ENCODE results near the gene CCDC51.
"Not testable (repeated sequence)": the region's sequence is repeated elsewhere in the genome, so short reads cannot be mapped to it uniquely, and the experiment has no call there.

CCDC51 gene

DNA sequence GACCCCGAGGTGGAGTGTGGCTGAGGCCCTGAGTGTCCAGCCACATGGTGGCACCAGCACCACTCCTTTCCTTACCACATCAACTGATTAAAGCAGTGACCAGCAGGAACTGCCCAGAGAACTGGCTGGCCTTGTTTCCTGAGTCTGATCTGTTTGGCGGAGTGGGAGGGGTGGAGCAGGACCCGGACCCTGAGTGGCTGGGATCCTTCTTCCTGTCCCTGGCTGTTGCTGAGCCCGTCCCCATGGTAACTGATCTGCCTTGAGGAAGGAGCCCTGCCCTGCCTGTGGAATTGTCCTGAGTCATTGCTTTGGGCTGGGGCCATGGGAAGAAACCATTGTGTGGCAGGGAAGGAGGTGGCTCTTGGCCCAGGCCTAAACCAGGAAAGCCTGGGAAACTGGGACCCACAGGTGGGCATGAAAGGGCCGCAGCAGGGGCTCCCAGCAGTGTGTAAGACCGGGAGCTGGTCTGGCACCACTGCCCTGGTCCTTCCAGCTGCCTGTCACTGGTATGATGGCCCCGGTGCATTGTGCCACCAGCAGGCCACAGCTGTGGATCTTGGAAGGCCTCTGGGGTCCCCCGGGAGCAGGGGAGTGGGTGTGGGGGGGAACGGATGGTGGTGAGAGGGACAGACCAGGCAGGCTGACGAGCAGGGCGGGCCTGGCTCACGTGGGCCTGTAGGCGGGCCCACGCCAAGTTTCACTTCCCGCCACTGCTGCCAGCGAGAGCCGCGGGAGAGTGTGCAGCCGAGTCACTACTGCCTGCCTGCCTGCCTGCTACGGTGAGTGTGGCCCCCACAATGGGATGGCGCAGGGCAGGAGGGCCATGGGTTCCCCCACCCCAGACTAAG lies 25.8 kb upstream of the CCDC51 start:
- peak; percentile 98 for DNase-seq

DNA sequence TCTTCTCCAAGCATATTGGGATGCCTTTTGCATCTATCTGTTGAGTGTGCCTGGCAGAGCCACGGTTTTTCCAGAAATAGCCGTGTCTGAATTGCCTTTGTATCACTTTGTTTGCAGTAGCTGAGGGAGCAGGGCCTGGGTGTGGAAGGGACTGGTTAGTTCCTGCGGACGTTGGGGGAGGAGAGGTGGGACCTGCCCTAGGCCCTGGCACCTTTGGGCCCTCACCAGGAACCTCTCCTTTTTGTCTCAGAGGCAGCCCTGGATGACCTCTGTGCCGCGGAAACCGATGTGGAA lies 25.3 kb upstream of the CCDC51 start:
- no peak for DNase-seq

DNA sequence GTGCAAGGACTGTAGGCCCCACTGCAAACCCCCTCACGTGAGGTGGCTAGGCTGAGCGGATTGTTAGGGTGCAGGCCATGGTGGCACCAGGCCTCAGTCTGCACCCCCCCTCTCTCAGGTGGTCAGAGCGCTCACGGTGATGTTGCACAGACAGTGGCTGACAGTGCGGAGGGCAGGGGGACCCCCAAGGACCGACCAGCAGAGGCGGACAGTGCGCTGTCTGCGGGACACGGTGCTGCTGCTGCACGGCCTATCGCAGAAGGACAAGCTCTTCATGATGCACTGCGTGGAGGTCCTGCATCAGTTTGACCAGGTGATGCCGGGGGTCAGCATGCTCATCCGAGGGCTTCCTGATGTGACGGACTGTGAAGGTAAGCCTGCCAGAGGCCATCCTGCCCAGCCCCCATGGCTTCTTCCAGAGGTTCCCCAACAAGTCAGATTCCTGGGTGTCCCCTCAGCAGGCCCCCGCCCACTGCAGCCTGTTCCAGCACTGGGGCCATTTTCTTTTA lies 24.8 kb upstream of the CCDC51 start:
- DNase-seq = no peak

DNA sequence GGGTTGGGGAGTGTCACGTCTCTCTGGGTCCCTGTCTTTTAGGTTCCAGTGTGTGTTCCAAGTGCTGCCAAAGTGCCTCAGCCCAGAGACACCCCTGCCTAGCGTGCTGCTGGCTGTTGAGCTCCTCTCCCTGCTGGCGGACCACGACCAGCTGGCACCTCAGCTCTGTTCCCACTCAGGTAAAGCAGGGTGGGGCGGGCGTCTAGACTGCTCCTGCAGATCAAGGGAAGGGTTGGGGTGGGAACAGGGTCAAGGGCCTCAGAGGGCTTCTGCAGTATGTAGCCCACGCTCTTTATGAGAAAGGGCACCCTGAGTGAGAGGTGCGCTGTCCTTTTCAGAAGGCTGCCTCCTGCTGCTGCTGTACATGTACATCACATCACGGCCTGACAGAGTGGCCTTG lies 23.8 kb upstream of the CCDC51 start:
- no peak for DNase-seq

DNA sequence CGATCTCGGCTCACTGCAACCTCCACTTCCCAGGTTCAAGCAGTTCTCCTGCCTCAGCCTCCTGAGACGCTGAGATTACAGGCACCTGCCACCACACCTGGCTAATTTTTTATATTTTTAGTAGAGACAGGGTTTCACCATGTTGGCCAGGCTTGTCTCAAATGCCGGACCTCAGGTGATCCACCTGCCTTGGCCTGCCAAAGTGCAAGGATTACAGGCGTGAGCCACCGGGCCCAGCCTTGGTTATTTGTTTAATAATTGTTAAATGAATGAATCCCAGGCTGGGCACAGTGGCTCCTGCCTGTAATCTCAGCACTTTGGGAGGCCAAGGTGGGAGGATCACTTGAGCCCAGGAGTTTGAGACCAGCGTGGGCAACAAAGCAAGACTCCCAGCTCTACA lies 21.8 kb upstream of the CCDC51 start:
- not testable (repeated sequence) for DNase-seq

DNA sequence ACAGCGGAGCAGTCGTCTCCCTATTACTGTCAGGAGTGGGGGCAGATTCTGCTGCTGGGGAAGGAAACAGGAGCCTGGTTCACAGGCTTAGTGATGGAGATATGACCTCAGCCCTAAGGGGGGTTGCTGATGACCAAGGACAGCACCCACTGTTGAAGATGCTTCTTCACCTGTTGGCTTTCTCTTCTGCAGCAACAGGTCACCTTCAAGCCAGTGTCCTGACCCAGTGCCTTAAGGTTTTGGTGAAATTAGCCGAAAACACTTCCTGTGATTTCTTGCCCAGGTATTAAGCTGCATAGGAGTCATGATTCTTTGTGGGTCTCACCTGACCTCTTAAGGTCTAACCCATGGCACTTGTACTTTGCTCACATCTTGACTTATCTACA lies 20.6 kb upstream of the CCDC51 start:
- DNase-seq = no peak

DNA sequence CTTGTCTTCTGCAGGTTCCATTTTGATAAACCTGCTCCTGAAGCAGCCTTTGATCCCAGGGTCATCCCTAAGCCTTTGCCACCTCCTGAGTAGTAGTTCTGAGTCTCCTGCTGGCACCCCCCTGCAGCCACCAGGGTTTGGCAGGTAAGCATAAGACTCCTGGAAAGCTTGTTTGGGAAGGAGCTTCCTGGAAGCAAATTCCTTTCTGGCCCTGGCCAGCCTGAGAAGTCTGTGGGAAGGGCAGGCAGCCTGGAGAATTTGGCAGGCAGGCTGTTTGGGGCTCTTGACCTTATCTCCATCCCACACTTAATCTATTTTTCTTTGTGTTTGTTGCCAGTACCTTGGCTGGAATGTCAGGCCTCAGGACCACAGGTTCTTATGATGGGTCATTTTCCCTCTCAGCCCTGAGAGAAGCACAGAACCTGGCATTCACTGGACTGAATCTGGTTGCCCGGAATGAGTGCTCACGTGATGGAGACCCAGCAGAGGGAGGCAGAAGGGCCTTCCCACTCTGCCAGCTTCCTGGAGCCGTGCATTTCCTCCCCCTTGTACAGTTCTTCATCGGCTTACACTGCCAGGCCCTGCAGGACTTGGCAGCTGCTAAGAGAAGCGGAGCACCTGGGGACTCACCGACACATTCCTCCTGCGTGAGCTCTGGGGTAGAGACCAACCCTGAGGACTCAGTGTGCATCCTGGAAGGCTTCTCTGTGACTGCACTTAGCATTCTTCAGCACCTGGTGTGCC lies 20.0 kb upstream of the CCDC51 start:
- DNase-seq = no peak

DNA sequence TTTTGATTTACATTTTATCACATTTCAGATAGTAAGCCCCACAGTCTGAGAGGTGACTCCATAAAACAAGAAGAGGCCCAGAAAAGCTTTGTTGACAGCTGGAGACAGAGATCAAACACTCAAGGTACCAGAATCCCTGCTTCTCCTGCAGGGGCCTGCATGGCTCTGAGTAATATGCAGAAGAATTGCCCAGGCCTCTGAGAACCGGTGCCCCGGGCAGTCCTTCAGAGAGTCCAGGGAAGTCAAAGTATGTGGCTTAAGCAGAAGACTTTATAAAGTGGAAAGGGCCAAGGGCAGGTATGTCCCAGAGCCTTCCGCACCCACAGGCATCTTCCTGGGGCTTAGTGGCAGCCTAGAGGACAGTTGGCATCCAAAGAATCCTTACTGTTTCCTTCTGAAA lies 19.4 kb upstream of the CCDC51 start:
- no peak for DNase-seq

DNA sequence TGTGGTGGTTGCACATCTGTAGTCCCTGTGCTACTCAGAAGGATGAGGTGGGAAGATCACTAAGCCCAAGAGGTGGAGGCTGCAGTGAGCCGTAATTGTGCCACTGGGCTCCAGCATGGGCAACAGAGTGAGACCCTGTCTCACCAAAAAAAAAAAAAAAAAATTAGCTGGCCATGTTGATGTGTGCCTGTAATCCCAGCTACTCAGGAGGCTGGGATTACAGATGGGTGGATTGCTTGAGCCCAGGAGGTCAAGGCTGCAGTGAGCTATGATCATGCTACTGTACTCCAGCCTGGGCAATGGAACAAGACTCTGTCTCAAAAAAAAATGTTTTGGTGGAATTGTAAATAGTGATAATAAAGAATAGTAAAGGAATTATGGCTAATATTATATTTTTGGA lies 16.5 kb upstream of the CCDC51 start:
- no peak for DNase-seq

DNA sequence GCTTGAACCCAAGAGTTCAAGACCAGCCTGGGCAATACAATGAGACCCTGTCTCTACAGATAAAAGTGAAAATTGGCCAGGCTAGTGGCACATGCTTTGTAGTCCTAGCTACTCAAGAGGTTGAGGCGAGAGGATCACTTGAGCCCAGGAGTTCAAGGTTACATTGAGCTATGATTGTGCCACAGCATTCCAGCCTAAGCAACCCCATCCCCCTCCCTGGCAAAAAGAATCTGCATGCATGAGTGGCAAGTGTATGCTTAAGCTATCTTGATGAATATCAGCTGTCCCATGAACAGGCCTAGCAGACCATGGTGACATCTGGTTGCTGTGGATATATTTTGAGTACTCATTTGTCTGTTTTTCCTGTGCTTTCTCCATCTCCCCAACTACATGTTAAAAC lies 11.4 kb upstream of the CCDC51 start:
- no peak for DNase-seq

DNA sequence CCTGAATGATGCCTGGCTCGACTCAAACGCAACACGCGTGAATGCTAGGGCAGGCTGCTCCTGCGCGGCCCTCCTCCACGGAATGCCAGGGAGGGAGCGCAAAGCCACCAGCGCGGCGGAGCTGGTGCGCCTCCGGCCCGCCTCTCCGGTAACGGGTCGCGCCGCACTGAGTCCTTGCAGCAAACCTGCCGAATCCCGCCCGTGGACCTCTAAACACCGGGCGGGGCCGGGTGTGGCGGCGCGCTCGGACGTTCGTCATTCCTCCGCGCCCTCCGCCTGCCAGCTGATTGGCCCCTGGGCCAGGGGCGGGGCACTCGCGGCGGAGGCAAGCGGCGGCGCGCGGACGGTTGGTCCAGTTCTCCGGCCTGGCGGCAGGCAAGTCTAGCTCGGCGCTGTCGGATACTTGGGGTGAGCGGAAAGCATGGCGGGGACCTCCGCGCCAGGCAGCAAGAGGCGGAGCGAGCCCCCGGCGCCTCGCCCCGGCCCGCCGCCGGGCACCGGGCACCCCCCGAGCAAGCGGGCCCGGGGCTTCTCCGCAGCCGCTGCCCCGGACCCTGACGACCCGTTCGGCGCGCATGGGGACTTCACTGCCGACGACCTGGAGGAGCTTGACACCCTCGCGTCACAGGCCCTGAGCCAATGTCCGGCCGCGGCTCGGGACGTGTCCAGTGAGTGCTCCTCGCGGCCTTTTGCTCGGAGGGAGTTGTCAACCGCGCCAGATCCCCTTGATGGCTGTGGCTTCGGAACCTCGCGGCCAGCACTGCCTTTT lies 6.7 kb upstream of the CCDC51 start, which contains the start of gene ATRIP:
TSS of gene ATRIP (plus strand) at position 313 of the 769 bp plus-strand sequence. CDS start at position 422, 109 bp downstream.
- peak; percentile 92 for DNase-seq

DNA sequence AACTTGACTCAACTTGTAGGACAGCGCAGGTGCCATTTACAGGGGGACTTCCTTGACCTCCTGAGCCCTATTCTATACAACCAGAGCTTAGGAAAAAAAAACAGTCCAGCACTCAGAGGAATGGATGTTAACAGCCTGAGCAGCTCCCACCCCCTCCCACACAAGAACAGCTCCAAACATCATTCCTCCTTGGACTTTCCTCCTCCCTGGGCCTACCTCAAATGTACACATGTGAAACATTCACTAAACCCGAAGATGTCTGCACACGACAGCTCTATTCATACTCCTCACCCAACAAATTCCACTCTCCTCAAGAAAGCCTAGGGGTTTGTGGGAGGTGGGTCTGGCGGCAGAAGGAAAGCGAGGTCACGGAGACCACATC lies 6.1 kb upstream of the CCDC51 start:
- DNase-seq = no peak

DNA sequence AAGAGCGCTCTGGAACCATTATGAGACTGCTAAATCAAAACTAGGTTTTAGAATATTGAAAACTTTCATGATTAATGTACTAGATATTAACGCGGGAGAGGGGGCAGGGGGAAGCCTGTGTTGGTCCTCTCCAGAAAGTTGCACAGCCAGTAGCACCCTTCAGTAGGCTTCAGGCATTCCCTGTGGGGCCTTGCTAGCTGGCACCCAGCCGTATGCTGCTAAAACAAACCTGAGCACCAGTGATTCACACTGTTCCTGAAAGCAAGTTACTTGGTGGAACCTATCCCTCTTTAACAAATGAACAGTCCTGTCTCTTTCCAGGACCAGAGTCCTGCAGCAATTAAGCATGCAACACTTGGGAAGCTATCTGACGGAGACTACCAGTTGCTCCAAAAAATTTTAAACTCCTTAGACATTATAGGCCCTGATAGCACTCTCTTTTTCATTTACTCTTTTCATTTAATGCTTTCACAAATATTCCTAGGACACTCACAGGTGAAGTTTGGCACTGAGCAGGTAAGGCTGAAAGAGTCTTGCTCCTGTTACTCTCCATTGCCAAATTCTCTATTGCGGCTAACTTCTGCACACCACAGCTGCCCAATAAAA lies 5.5 kb upstream of the CCDC51 start:
- no peak for DNase-seq

DNA sequence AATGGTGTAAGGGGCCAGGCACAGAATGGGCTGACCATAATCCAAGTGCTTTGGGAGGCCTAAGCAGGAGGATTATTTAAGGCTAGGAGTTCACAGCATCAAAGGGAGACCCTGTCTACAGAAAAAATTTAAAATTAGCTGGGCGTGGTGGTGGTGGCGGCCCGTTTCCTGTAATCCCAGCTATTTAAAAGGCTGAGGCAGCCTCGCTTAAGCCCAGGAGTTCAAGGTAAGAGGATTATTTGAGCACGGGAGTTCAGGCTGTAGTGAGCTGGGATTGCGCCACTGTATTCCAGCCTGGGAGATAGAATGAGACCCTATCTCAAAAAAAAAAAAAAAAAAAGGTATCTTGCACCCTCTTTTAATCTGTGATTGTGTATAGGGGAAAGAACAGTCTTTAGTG lies 2.0 kb upstream of the CCDC51 start:
- DNase-seq = no peak

DNA sequence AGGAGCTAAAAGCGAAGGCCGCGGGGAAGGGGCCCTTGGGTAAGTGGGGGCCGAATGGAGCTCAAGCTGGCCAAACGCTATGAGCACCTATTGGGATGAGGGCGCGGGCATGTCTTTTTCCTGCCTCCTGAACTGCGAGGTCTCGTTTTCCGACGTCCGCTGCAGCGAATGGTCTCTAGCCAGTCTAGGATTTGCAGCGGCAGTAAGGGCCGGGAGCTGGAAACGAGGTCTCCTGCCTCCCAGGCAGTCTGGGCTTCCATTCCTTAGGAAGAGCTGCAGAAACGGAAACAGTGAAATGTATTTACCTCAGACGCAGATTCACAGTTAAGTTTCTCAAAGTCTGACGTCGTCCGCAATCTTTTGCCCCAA lies 655 bp upstream of the CCDC51 start:
- peak; percentile 22 for DNase-seq

DNA sequence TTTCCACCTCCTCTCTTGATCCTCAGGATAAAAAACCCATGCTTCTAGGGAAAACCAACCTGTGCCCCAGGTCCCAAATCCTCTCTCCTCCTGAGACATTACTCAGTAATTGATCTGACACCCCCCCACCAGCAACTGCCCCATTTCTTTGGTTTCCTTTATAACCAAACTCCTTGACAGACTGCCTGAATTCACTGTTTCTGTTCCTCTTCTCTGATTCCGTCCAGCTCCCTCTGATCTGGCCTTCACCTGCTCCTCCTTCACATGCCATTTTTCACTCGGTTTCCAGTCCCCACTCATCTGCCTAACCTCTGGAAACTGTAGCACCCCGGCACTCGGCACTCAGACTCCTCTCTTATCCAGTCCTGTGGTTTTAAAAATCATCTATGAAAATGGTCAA lies 2.1 kb downstream of the CCDC51 start:
- DNase-seq = no peak

DNA sequence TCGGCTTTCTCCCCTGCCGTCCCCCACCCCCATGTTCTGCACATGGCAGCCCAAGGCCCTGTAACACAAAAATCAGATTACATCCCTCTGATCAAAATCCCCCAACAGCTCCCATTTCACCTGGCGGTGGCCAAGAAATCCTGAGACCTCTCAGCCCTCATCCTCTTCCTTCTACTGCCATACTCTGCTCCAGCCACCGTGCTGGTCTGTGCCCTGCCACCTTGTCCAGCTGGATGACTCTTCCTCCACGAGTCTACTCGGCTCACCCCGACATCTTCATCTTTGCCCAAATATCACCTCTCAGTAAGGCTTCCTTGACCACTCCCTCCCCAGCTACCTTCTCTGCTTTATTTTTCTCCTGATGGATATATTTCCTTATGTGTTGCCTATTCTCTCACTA lies 3.1 kb downstream of the CCDC51 start:
- no peak for DNase-seq

DNA sequence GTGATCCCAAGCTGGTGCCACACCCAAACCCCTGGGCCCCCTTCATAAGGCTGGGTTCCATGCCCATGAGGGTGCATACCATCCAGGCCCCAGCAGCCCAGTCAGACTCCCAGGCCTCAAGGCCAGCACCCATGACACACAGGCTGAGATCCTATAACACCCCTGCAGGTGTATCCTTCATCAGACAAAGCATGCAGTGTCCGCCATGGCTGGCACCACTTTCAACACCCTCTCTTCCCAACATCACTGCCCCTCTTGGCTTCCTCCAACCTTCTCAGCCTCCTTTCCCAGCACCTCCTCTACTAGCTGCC lies 3.5 kb downstream of the CCDC51 start:
- no peak for DNase-seq

DNA sequence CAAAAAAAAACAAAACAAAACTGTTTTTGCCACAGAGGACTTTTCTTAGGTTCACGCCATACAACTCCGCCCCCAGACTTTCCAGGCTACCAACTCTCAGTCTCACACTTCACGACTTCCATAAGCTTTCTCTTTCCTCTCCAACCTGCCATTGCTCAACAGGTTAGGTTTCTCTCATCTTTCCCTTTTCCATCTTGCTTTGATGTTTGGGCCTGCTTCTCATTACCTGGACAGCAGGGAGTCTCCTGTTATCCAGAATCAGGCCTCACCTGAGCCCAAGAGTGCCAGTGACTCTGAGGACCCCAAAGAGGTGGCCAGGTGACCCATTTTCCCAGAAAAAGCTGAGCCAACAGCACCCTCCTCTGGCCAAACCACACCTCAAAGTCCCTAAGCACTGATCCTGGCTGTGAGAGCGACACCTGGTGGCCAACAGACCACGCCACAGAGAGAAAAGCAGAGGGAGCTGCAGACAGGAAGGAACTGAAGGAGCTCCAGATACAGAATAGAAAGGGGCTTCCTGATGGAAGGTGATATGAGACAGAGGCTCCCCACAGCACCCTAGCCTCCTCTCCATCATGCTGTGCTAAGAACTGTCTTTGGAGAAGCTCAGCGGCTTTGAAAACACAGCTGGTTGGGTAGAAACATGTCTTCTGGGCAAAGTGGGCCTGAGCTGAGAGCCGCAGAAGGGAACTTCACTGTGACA lies 4.0 kb downstream of the CCDC51 start:
- peak; percentile 88 for DNase-seq

DNA sequence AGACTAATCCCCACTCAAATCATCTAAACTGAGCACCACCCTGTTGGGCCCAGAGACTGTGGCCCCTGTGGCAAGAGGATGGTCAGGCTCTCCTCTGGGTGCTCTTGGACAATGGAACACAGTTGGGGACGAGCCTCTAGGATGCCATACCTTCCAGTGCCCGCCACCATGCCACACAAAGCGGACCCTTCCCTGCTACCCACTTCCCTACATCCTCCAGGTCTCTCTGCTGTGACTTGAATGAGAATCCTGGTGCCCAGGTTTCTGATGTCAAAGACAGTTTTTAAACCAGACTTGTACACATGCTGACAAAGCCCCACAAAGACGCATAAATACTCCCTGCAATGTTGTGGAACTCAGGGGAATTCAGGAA lies 4.7 kb downstream of the CCDC51 start:
- no peak for DNase-seq

DNA sequence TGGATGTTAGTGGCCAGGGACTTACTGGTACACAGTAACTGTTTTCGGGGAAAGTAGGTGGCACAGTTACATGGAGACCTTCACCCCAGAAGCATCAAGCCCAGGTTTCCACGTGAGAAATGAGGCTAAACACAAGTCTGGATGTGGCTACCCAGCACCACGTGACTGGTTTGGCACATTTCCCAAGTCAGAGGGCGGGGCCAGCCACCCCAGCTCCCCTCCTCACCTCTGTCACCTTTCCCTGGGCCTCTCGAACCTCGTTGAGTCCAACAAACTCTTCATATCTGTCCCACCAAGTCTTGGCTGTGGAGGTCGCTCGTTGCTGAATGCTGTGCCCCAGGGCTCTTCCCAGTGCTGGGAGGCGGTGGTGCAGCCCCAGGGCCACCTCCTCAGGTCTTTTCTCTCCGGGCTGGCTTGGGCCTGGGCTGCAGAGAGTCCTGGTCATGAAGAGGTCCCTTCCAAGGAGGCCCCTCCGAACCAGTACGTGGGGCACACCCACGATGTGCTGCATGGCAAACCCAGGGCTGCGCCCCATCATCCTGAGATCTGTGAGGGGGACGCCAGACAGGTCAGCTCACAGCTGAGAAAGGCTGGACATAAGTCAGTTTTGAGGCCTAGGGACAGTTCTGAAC lies 5.2 kb downstream of the CCDC51 start:
- DNase-seq = no peak

DNA sequence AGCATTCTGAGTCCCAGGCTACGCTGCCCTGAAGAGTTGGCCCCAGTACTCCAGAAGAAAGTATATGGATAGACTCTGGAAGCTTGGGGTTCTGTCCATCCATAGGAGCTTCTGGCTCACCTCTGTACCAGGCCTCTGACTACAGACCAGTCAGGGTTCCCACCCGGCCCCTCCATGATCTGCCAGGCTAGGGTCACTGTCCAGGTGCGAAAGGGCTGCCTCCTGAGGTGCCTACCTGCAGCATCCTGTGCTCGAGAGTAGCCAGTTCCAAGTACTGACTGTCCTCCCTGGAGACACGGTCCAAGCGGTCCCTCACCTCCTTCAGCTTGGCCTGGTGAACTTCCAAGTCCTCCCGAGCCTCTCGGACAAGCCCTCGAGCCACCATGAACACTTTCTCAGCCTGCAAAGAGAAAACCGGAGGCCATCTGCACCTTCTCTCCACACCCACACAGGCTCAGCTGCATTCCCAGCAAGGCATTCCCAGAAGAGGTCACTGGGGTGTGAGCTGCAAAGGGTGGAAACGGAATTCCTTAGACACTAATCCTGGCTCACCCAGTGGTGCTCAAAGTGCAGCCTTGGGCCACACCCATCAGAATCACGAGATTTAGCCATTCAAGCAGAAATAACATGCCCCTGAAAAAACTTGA lies 6.3 kb downstream of the CCDC51 start:
- DNase-seq = no peak

Data from suppressor macrophage treated with lipopolysaccharide for 4 hours (primary cell).